Sigmoid colon (tissue), 7 donors: Measurements from ENCODE around the gene ZIM2. TPM values are rescaled to one million over a fixed set of nuclear protein-coding genes. Genes with fewer than 3 reads are reported as not detected.
A peak's percentile ranks its signal among the peaks of the same experiment; 100 is the strongest.
"Not testable (repeated sequence)": the region's sequence is repeated elsewhere in the genome, so short reads cannot be mapped to it uniquely, and the experiment has no call there.

ENCODE experiments used
- DNase-seq: peaks from one replicate; pipeline ENCODE4 v3.0.0-alpha.2; 2019
- H3K27ac ChIP-seq, 4 donors: fragments of 200-600 bp; sonication (generic); one replicate each; pipeline ENCODE4 v1.5.1; 2016 to 2019; ENCODE audit warnings: mild to moderate bottlenecking in 1 of 4
- H3K27me3 ChIP-seq, 3 donors: fragments of 200-600 bp; sonication (generic); one replicate each; pipeline ENCODE4 v1.5.1; 2019; ENCODE audit warnings: mild to moderate bottlenecking in 1 of 3
- H3K36me3 ChIP-seq, 4 donors: fragments of 200-600 bp; sonication (generic); one replicate each; pipeline ENCODE4 v1.5.1; 2016 to 2019
- H3K4me1 ChIP-seq, 4 donors: fragments of 200-600 bp; sonication (generic); one replicate each; pipeline ENCODE4 v1.5.1; 2017 to 2019
- H3K4me3 ChIP-seq, 4 donors: fragments of 200-600 bp; sonication (generic); one replicate each; pipeline ENCODE4 v1.5.1; 2017 to 2019; ENCODE audit warnings: mild to moderate bottlenecking in 2 of 4, moderate library complexity in 1 of 4
- H3K9me3 ChIP-seq, 4 donors: fragments of 200-600 bp in 3 of 4; sonication (generic) in 3 of 4; one replicate each; pipeline versions ENCODE4 v1.5.1 to v1.6.1; 2013 to 2019
- EP300 ChIP-seq, 4 donors: sonication (generic); formaldehyde crosslinking; IDR thresholded peaks; one replicate each; pipeline ENCODE4 v1.6.1; 2017; ENCODE audit warnings: antibody characterized with exemption in 4 of 4
- POLR2A ChIP-seq, 2 donors: fragments of 450-650 bp; IDR thresholded peaks; one replicate each; pipeline ENCODE4 v1.6.1; 2016; ENCODE audit warnings: antibody characterized with exemption in 2 of 2, mild to moderate bottlenecking in 2 of 2, moderate library complexity in 2 of 2
- POLR2AphosphoS5 ChIP-seq, 4 donors: sonication (generic); formaldehyde crosslinking; IDR thresholded peaks; one replicate each; pipeline ENCODE4 v1.6.1; 2017; ENCODE audit warnings: antibody characterized with exemption in 4 of 4
- WGBS, 2 donors: extraction: QIAGEN DNeasy Blood & Tissue Kit; methylation state at CpG; one replicate each; pipeline ENCODE4 v1.1.7; 2013; 5-methylcytosine and 5-hydroxymethylcytosine counted together
- intact Hi-C: fragments of 100-400 bp; cut with DNase I; formaldehyde crosslinking; loops from one replicate; pipeline ENCODE4 v1.15.1; 2023
- polyA plus RNA-seq, 3 donors: library from polyadenylated mRNA; stranded (reverse); fragments of 200-250 nt; gene quantifications; one replicate each; pipeline ENCODE4 v1.2.3, GENCODE V29; 2013
- total RNA-seq, 4 donors: library from RNA; depleted of rRNA; stranded (reverse); fragments of >200 nt; gene quantifications; one replicate each; pipeline ENCODE4 v1.1.0, GENCODE V29; 2016
- TF ChIP-seq, protein P1 (sequence below), 4 experiments: fragments of 450-650 bp in 3 of 4; fragments of 200-600 bp in 1 of 4; IDR thresholded peaks; one replicate each; pipeline ENCODE4 v1.5.1; 2016 to 2019; ENCODE audit warnings: antibody characterized with exemption in 4 of 4, mild to moderate bottlenecking in 3 of 4, moderate library complexity in 2 of 4
- donor health status: healthy with polysubstance abuse.
- donor health status: Bipolar disorder and iron deficiency.
- donor health status: healthy.

Gene ZIM2
- total and polyA plus RNA-seq, 7 donors: 0.09 to 1.6 (median 0.83) TPM; not detected in 2

DNA sequence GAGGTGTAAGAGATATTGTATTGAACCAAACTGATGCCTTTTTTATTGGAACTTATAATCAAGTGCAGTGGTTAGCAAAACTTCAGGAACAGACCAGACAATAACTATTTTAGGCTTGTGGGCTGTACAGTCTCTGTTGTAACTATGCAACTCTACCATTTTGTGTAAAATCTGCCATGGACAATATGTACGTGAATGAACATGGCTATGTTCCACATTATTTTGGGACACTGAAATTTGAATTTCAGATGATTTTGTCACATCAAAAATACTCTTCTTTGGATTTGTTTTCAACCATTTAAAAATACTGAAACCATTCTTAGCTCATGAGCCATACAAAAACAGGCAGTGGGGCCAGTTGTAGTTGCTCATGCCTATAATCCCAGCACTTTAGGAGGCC, 27.9 kb upstream of the ZIM2 start:
- no peaks in the 10 kb centered on the region for H3K4me1 ChIP-seq
- TF ChIP-seq EP300 (IDR thresholded peaks at IDR 0.05) (no peak), POLR2A (IDR thresholded peaks at IDR 0.05) (no peak), POLR2AphosphoS5 (IDR thresholded peaks at IDR 0.05) (no peak)
- TF ChIP-seq, protein P1, sequence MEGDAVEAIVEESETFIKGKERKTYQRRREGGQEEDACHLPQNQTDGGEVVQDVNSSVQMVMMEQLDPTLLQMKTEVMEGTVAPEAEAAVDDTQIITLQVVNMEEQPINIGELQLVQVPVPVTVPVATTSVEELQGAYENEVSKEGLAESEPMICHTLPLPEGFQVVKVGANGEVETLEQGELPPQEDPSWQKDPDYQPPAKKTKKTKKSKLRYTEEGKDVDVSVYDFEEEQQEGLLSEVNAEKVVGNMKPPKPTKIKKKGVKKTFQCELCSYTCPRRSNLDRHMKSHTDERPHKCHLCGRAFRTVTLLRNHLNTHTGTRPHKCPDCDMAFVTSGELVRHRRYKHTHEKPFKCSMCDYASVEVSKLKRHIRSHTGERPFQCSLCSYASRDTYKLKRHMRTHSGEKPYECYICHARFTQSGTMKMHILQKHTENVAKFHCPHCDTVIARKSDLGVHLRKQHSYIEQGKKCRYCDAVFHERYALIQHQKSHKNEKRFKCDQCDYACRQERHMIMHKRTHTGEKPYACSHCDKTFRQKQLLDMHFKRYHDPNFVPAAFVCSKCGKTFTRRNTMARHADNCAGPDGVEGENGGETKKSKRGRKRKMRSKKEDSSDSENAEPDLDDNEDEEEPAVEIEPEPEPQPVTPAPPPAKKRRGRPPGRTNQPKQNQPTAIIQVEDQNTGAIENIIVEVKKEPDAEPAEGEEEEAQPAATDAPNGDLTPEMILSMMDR (IDR thresholded peaks at IDR 0.05): no peak
- H3K9me3 ChIP-seq: peaks cover 0 to 13% (median 0%) of the 10 kb centered on the region in 4 donors
- no peak overlapping the region for H3K4me3 ChIP-seq
- DNase-seq: no peak
- no peak overlapping the region for H3K27ac ChIP-seq
- no peaks in the 10 kb centered on the region for H3K36me3 ChIP-seq
- no peaks in the 10 kb centered on the region for H3K27me3 ChIP-seq
- intact Hi-C loops: no loop called here
- 91 to 99% methylated on average over 1 of the region's 1 CpG for WGBS, 2 donors

DNA sequence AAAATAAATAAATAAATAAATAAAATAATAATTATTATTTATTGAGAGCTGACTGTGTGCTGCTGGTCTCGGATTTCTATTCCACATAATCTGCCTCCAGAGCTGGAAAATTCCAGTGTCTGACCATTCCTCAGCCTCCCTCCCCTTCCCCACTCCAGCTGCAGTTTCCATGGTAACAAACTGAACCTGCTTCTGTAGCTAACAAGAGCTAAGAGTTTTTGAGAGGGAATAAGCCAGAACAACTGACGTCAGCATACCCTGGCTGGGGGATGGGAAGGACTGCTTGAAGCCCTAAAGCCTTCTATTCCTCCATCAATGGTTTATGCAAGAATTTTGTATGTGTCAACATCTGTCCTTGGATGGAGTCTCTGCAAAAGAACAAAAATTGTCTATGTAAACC, 26.0 kb upstream of the ZIM2 start:
- 31 to 34% methylated on average over 2 of the region's 2 CpGs for WGBS, 2 donors
- no peak overlapping the region for H3K27ac ChIP-seq
- no peak for DNase-seq
- TF ChIP-seq POLR2AphosphoS5 (IDR thresholded peaks at IDR 0.05) (no peak), EP300 (IDR thresholded peaks at IDR 0.05) (no peak), POLR2A (IDR thresholded peaks at IDR 0.05) (no peak)
- TF ChIP-seq, protein P1 (IDR thresholded peaks at IDR 0.05): no peak
- peaks cover 0 to 13% (median 0%) of the 10 kb centered on the region in 4 donors for H3K9me3 ChIP-seq
- intact Hi-C loops: no loop called here
- H3K27me3 ChIP-seq: no peaks in the 10 kb centered on the region
- H3K4me1 ChIP-seq: peaks cover 0 to 3% (median 0%) of the 10 kb centered on the region in 4 donors
- no peaks in the 10 kb centered on the region for H3K36me3 ChIP-seq
- no peak overlapping the region for H3K4me3 ChIP-seq

DNA sequence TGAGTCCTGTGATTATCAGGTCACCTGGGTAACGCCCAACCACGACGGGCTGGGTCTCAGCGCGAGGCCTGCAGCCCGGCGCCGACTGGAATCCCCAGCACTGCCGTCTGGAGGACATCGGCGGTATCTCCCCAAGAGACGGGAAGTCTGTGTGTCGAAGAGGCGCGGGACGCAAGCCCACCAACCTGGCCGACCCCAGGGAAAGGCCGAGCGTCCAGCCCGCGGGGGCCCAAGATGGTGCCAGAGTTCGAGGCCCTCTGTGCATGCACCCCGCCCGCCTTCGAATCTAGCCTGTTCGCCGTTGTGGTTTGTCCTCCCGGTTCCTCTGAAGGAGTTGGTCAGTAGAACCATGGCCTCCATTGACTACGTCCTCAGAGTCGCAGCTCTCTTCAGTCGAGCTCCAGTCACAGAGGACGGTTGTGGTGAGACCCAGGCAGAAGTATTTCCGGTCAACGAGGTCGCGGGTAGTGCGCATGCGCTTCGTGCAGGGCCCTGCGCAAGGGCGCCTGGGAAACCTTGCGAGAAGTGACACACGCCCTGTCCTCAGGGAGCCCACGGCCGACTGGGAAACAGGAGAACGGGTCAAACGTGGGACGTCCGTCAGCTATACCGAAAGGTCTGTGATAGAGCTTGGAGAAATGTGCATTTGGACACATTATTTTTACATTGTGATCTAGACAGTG, 24.1 kb upstream of the ZIM2 start:
- Histone ChIP-seq H3K4me3 (no peak overlapping the region), H3K27ac (no peak overlapping the region), H3K4me1 (peaks cover 0 to 20% (median 0%) of the 10 kb centered on the region in 4 donors), H3K36me3 (no peaks in the 10 kb centered on the region), H3K9me3 (peaks cover 0 to 13% (median 0%) of the 10 kb centered on the region in 4 donors), H3K27me3 (no peaks in the 10 kb centered on the region)
- DNase-seq: no peak
- intact Hi-C loops: no loop called here
- TF ChIP-seq, protein P1 (IDR thresholded peaks at IDR 0.05): no peak
- TF ChIP-seq POLR2A (IDR thresholded peaks at IDR 0.05) (no peak), POLR2AphosphoS5 (IDR thresholded peaks at IDR 0.05) (no peak), EP300 (IDR thresholded peaks at IDR 0.05) (no peak)
- WGBS, 2 donors: 56 to 76% methylated on average over 50 of the region's 50 CpGs

DNA sequence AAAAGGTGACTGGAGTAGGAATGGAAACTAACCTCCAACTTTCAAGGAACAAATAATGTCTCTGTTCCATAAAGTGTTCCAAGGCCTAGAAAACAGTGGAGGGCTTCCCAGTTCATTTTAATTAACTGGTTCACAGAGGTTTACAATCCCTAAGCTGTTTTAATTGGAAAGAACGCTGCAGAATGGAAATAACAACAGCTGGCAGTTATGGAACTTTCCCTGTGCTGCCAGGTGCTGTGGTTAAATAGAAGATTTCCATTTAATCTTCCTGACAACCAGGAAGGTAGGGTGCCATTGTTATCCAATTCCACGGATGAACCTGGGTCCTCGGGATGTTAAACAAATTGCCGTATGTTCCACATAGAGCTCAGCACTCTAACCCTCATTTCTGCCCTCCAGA, 22.2 kb upstream of the ZIM2 start:
- Histone ChIP-seq H3K27ac (no peak overlapping the region), H3K9me3 (peaks cover 0 to 13% (median 0%) of the 10 kb centered on the region in 4 donors), H3K36me3 (no peaks in the 10 kb centered on the region), H3K27me3 (no peaks in the 10 kb centered on the region), H3K4me1 (peaks cover 0 to 37% (median 7%) of the 10 kb centered on the region in 4 donors), H3K4me3 (no peak overlapping the region)
- TF ChIP-seq EP300 (IDR thresholded peaks at IDR 0.05) (no peak), POLR2AphosphoS5 (IDR thresholded peaks at IDR 0.05) (no peak), POLR2A (IDR thresholded peaks at IDR 0.05) (no peak)
- TF ChIP-seq, protein P1 (IDR thresholded peaks at IDR 0.05): no peak
- DNase-seq: no peak
- intact Hi-C loops: no loop called here
- WGBS, 2 donors: 88% methylated on average over 4 of the region's 4 CpGs

DNA sequence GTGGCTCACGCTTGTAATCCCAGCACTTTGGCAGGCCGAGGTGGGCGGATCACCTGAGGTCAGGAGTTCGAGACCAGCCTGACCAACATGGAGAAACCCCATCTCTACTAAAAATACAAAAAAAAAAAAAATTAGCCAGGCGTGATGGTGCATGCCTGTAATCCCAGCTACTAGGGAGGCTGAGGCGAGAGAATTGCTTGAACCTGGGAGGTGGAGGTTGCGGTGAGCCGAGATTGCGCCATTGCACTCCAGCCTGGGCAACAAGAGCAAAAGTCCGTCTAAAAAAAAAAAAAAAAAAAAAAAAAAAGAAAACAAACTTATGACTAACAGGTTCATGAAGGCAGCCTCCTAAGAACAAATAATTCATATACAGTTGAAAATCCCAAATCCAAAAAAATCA, 19.9 kb upstream of the ZIM2 start:
- H3K27me3 ChIP-seq, H3K4me3 ChIP-seq, intact Hi-C loops, DNase-seq, H3K36me3 ChIP-seq: not testable (repeated sequence)
- peak overlapping the region in 1 of 4 donors; percentile 41 for H3K27ac ChIP-seq
- H3K9me3 ChIP-seq: peaks cover 0 to 15% (median 0%) of the 10 kb centered on the region in 4 donors
- 88 to 93% methylated on average over 10 of the region's 10 CpGs for WGBS, 2 donors
- peaks cover 0 to 51% (median 11%) of the 10 kb centered on the region in 4 donors for H3K4me1 ChIP-seq
